ENCODE data around the gene ZNF546.

DNA sequence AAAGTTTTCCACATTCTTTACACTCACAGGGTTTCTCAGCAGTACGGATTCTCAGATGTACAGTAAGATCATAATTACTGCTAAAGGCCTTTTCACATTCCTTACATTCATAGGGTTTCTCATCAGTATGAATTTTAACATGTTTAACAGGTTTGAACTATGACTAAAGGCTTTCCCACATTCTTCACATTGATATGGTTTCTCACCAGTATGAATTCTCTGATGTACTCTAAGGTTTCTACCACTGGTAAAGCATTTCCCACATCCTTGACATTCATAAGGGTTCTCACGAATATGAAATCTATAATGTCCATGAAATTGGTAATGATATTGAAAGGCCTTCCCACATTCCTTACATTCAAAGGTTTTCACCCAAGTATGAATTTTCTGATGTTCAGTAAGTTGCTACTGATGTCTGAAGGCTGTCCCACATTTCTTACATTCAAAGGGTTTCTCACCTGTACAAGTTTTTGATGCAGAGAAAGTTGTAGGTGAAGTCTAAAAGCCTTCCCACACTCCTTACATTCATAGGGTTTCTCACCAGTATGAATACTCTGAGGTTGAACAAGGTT lies 37.2 kb downstream of the ZNF546 start:
- TF ChIP-seq POLR2AphosphoS5 (IDR thresholded peaks at IDR 0.05; ENCODE audit: borderline replicate concordance, low read depth, low read length) (no peak), EZH2 (IDR thresholded peaks at IDR 0.05) (no peak), FOXP2 (optimal IDR thresholded peaks at IDR 0.05; ENCODE audit: control extremely low read depth, extremely low read length, insufficient read depth) (no peak)

All from SK-N-MC (cell line).